ENCODE measurements around the gene LRRFIP1. TPM values are rescaled to one million over a fixed set of nuclear protein-coding genes. Genes with fewer than 3 reads are reported as not detected.

Gene LRRFIP1
- 100 to 1,000 TPM; 242 to 248 TPM for total RNA-seq

- CTCF ChIA-PET: no interaction called here
Measured at GRCh38 chr2:237627441-237628246, at the start of gene LRRFIP1. TSS of gene LRRFIP1 (plus strand) at chr2:237627587. CDS start at chr2:237627645, 58 bp downstream.

GRCh38 chr2:237577956-237578870 is 49.2 kb upstream of the LRRFIP1 start:
- CTCF ChIA-PET: no interaction called here
- DNase-seq: no peak
- Mint-ChIP-seq H3K27me3 (peaks cover 1% of the 10 kb centered on the region), H3K27ac (no peak overlapping the region), H3K9me3 (no peaks in the 10 kb centered on the region), H3K4me1 (peaks cover 5% of the 10 kb centered on the region), H3K4me3 (no peak overlapping the region), H3K36me3 (ENCODE audit: low read depth) (no peaks in the 10 kb centered on the region)
- POLR2A ChIA-PET: no interaction called here

More at GRCh38 chr2:237627441-237628246, at the start of gene LRRFIP1:
- H3K9me3 Mint-ChIP-seq: no peaks in the 10 kb centered on the region
- H3K27me3 Mint-ChIP-seq: peaks cover 54% of the 10 kb centered on the region
- peaks cover 9% of the 10 kb centered on the region for H3K4me1 Mint-ChIP-seq
- DNase-seq: no peak
- H3K36me3 Mint-ChIP-seq (ENCODE audit: low read depth): no peaks in the 10 kb centered on the region
- H3K4me3 Mint-ChIP-seq: peak within 1 kb of the TSS; percentile 37
- POLR2A ChIA-PET: no interaction called here
- H3K27ac Mint-ChIP-seq: no peak within 1 kb of the TSS

GRCh38 chr2:237581326-237581725 is 46.1 kb upstream of the LRRFIP1 start:
- H3K27ac Mint-ChIP-seq: no peak overlapping the region
- no peak for DNase-seq
- ChIA-PET POLR2A (interaction anchor here (0.8 to 1.1 kb wide), 2 partner anchors 100 to 113 kb away, joined by 3 read pairs; no protein-coding TSS in a partner anchor), CTCF (interaction anchor here (0.7 to 3.0 kb wide), 15 partner anchors 9 to 193 kb away, joined by 3 to 12 read pairs (median 4); no protein-coding TSS in a partner anchor)
- no peak overlapping the region for H3K4me3 Mint-ChIP-seq
- no peaks in the 10 kb centered on the region for H3K27me3 Mint-ChIP-seq
- H3K36me3 Mint-ChIP-seq (ENCODE audit: low read depth): no peaks in the 10 kb centered on the region
- H3K9me3 Mint-ChIP-seq: no peaks in the 10 kb centered on the region
- H3K4me1 Mint-ChIP-seq: peaks cover 5% of the 10 kb centered on the region

- peaks cover 3% of the 10 kb centered on the region for H3K27me3 Mint-ChIP-seq
- CTCF ChIA-PET: interaction anchor here (0.7 to 3.0 kb wide), 15 partner anchors 10 to 192 kb away, joined by 3 to 12 read pairs (median 4); no protein-coding TSS in a partner anchor
- no peak overlapping the region for H3K4me3 Mint-ChIP-seq
- no peaks in the 10 kb centered on the region for H3K36me3 Mint-ChIP-seq (ENCODE audit: low read depth)
- POLR2A ChIA-PET: interaction anchor here (0.8 to 1.1 kb wide), 2 partner anchors 100 to 113 kb away, joined by 3 read pairs; no protein-coding TSS in a partner anchor
- peak; percentile 62 for DNase-seq
- H3K4me1 Mint-ChIP-seq: peaks cover 5% of the 10 kb centered on the region
- no peak overlapping the region for H3K27ac Mint-ChIP-seq
- no peaks in the 10 kb centered on the region for H3K9me3 Mint-ChIP-seq
Measured at GRCh38 chr2:237581751-237582746, 45.3 kb upstream of the LRRFIP1 start.

- no peak for DNase-seq
- Mint-ChIP-seq H3K4me3 (no peak overlapping the region), H3K27ac (no peak overlapping the region), H3K4me1 (peaks cover 5% of the 10 kb centered on the region), H3K9me3 (no peaks in the 10 kb centered on the region), H3K27me3 (peaks cover 10% of the 10 kb centered on the region), H3K36me3 (ENCODE audit: low read depth) (no peaks in the 10 kb centered on the region)
- ChIA-PET CTCF (interaction anchor here (0.6 to 1.7 kb wide), 2 partner anchors 136 to 161 kb away, joined by 3 to 6 read pairs; no protein-coding TSS in a partner anchor), POLR2A (no interaction called here)
Measured at GRCh38 chr2:237583385-237584295, 43.7 kb upstream of the LRRFIP1 start.

- no peak overlapping the region for H3K27ac Mint-ChIP-seq
- POLR2A ChIA-PET: no interaction called here
Measured at GRCh38 chr2:237585590-237586221, 41.7 kb upstream of the LRRFIP1 start.

GRCh38 chr2:237588044-237588696 is 39.2 kb upstream of the LRRFIP1 start:
- Mint-ChIP-seq H3K9me3 (no peaks in the 10 kb centered on the region), H3K4me1 (peaks cover 14% of the 10 kb centered on the region), H3K27me3 (peaks cover 19% of the 10 kb centered on the region), H3K4me3 (no peak overlapping the region), H3K36me3 (ENCODE audit: low read depth) (no peaks in the 10 kb centered on the region), H3K27ac (no peak overlapping the region)
- ChIA-PET POLR2A (no interaction called here), CTCF (interaction anchor here (0.5 kb wide), 1 partner anchor 14 kb away, joined by 3 read pairs; no protein-coding TSS in a partner anchor)
- no peak for DNase-seq

More at GRCh38 chr2:237585590-237586221, 41.7 kb upstream of the LRRFIP1 start:
- DNase-seq: no peak
- Mint-ChIP-seq H3K4me1 (peaks cover 8% of the 10 kb centered on the region), H3K27me3 (peaks cover 19% of the 10 kb centered on the region), H3K36me3 (ENCODE audit: low read depth) (no peaks in the 10 kb centered on the region), H3K4me3 (no peak overlapping the region), H3K9me3 (no peaks in the 10 kb centered on the region)
- CTCF ChIA-PET: interaction anchor here (1.7 to 3.3 kb wide), 2 partner anchors 13 to 159 kb away, joined by 6 to 13 read pairs; no protein-coding TSS in a partner anchor

- no peak for DNase-seq
- no peaks in the 10 kb centered on the region for H3K36me3 Mint-ChIP-seq (ENCODE audit: low read depth)
- no peak within 1 kb of the TSS for H3K27ac Mint-ChIP-seq
- H3K4me3 Mint-ChIP-seq: no peak within 1 kb of the TSS
- ChIA-PET POLR2A (no interaction called here), CTCF (interaction anchor here (1.6 kb wide), 1 partner anchor 19 kb away, joined by 3 read pairs; no protein-coding TSS in a partner anchor)
- H3K27me3 Mint-ChIP-seq: peaks cover 19% of the 10 kb centered on the region
- H3K4me1 Mint-ChIP-seq: peaks cover 14% of the 10 kb centered on the region
- H3K9me3 Mint-ChIP-seq: no peaks in the 10 kb centered on the region
Measured at GRCh38 chr2:237590272-237591140, 36.9 kb upstream of the LRRFIP1 start, which contains the start of gene RAB17. TSS of gene RAB17 (minus strand) at chr2:237590734. CDS start at chr2:237586154, 4,580 bp downstream.

- ChIA-PET POLR2A (no interaction called here), CTCF (interaction anchor here (0.9 to 1.3 kb wide), 3 partner anchors 10 to 154 kb away, joined by 3 to 5 read pairs (median 5); no protein-coding TSS in a partner anchor)
- H3K27ac Mint-ChIP-seq: no peak overlapping the region
- DNase-seq: peak; percentile 25
- H3K4me3 Mint-ChIP-seq: no peak overlapping the region
- H3K27me3 Mint-ChIP-seq: peaks cover 19% of the 10 kb centered on the region
- H3K4me1 Mint-ChIP-seq: peaks cover 15% of the 10 kb centered on the region
- H3K36me3 Mint-ChIP-seq (ENCODE audit: low read depth): no peaks in the 10 kb centered on the region
- H3K9me3 Mint-ChIP-seq: no peaks in the 10 kb centered on the region
Measured at GRCh38 chr2:237591141-237591881, 36.1 kb upstream of the LRRFIP1 start.

All from activated CD4-positive, alpha-beta memory T cell treated with anti-CD3 and anti-CD28 coated beads, Interleukin-2, amount 10 ng/mL, durations not matched to agents 7 days and 5 days (primary cell).